Uterus (tissue), 4 donors: ENCODE measurements around the gene SHOC2. TPM values are rescaled to one million over a fixed set of nuclear protein-coding genes. Genes with fewer than 3 reads are reported as not detected.

Experiments used
- DNase-seq, 2 donors: peaks; one replicate each; pipeline ENCODE4 v3.0.0-alpha.2; 2019 to 2020
- H3K27ac ChIP-seq, 2 donors: fragments of 200-600 bp; sonication (generic); 1 replicate in 1 of 2; 2 replicates in 1 of 2; pipeline ENCODE4 v1.5.1; 2016 to 2018
- H3K27me3 ChIP-seq, 2 donors: fragments of 200-600 bp; sonication (generic); one replicate each; pipeline ENCODE4 v1.5.1; 2018 to 2019; ENCODE audit warnings: control low read depth in 1 of 2
- H3K36me3 ChIP-seq, 2 donors: fragments of 200-600 bp; sonication (generic); one replicate each; pipeline ENCODE4 v1.5.1; 2019; ENCODE audit warnings: control low read depth in 1 of 2
- H3K4me1 ChIP-seq, 2 donors: fragments of 200-600 bp; sonication (generic); one replicate each; pipeline ENCODE4 v1.5.1; 2018 to 2019; ENCODE audit warnings: control low read depth in 1 of 2
- H3K4me3 ChIP-seq, 2 donors: fragments of 200-600 bp; sonication (generic); 1 replicate in 1 of 2; 2 replicates in 1 of 2; pipeline ENCODE4 v1.5.1; 2018 to 2019; ENCODE audit warnings: mild to moderate bottlenecking in 1 of 2
- H3K9me3 ChIP-seq, 2 donors: fragments of 200-600 bp; sonication (generic); one replicate each; pipeline ENCODE4 v1.5.1; 2019; ENCODE audit warnings: control low read depth in 1 of 2
- CTCF ChIP-seq, 4 experiments: fragments of 200-600 bp in 2 of 4; fragments of 450-650 bp in 2 of 4; sonication (generic) in 2 of 4; IDR thresholded peaks; one replicate each; pipeline ENCODE4 v1.5.1; 2016 to 2019; ENCODE audit warnings: antibody characterized with exemption in 4 of 4, mild to moderate bottlenecking in 2 of 4, moderate library complexity in 1 of 4
- POLR2A ChIP-seq, 2 donors: fragments of 450-650 bp; IDR thresholded peaks; one replicate each; pipeline ENCODE4 v1.6.1; 2016; ENCODE audit warnings: antibody characterized with exemption in 2 of 2, mild to moderate bottlenecking in 1 of 2, moderate library complexity in 1 of 2
- intact Hi-C: fragments of 100-400 bp; cut with DNase I; formaldehyde crosslinking; loops from one replicate; pipeline ENCODE4 v1.15.1; 2023; ENCODE audit warnings: low total_unique reads
- total RNA-seq, 4 donors: library from RNA; depleted of rRNA in 3 of 4; stranded (reverse); fragments of >200 nt in 3 of 4; gene quantifications; one replicate each; pipeline versions ENCODE4 v1.1.0 to v1.2.4, GENCODE V29; 2014 to 2023
- donor health status: DM: yes; HTN: yes; CAD: no.

SHOC2 gene
- total RNA-seq, 4 donors from 2014 or later, result 21.3 to 114 (median 92.5) TPM

GRCh38 chr10:110962443-110962842 is 43.0 kb downstream of the SHOC2 start:
- no peaks in the 10 kb centered on the region for H3K4me1 ChIP-seq

GRCh38 chr10:110963162-110963561 is 43.8 kb downstream of the SHOC2 start:
- Histone ChIP-seq H3K27me3 (no peaks in the 10 kb centered on the region), H3K4me3 (no peak overlapping the region), H3K36me3 (no peaks in the 10 kb centered on the region), H3K9me3 (no peaks in the 10 kb centered on the region), H3K27ac (no peak overlapping the region), H3K4me1 (no peaks in the 10 kb centered on the region)
- intact Hi-C loops, result no loop called here
- TF ChIP-seq POLR2A (IDR thresholded peaks at IDR 0.05), result no peak
- no peak for TF ChIP-seq CTCF (IDR thresholded peaks at IDR 0.05)
- DNase-seq, result no peak

More at GRCh38 chr10:110962443-110962842, 43.0 kb downstream of the SHOC2 start:
- Histone ChIP-seq H3K27me3 (no peaks in the 10 kb centered on the region), H3K36me3 (no peaks in the 10 kb centered on the region), H3K4me3 (no peak overlapping the region), H3K27ac (no peak overlapping the region), H3K9me3 (no peaks in the 10 kb centered on the region)
- intact Hi-C loops, result no loop called here
- no peak for TF ChIP-seq POLR2A (IDR thresholded peaks at IDR 0.05)
- no peak for TF ChIP-seq CTCF (IDR thresholded peaks at IDR 0.05)
- DNase-seq, result no peak

GRCh38 chr10:110964681-110965080 is 45.3 kb downstream of the SHOC2 start:
- intact Hi-C loops, result no loop called here
- no peak for DNase-seq
- H3K36me3 ChIP-seq, result no peaks in the 10 kb centered on the region
- H3K4me1 ChIP-seq, result no peaks in the 10 kb centered on the region
- TF ChIP-seq CTCF (IDR thresholded peaks at IDR 0.05) (no peak), POLR2A (IDR thresholded peaks at IDR 0.05) (no peak)
- H3K27ac ChIP-seq, result no peak overlapping the region
- no peaks in the 10 kb centered on the region for H3K9me3 ChIP-seq
- H3K4me3 ChIP-seq, result no peak overlapping the region
- H3K27me3 ChIP-seq, result no peaks in the 10 kb centered on the region

GRCh38 chr10:110965216-110965615 is 45.8 kb downstream of the SHOC2 start:
- intact Hi-C loops, result no loop called here
- H3K4me1 ChIP-seq, result no peaks in the 10 kb centered on the region
- H3K36me3 ChIP-seq, result no peaks in the 10 kb centered on the region
- H3K9me3 ChIP-seq, result no peaks in the 10 kb centered on the region
- no peak overlapping the region for H3K4me3 ChIP-seq
- TF ChIP-seq POLR2A (IDR thresholded peaks at IDR 0.05), result no peak
- no peak for TF ChIP-seq CTCF (IDR thresholded peaks at IDR 0.05)
- DNase-seq, result no peak
- no peaks in the 10 kb centered on the region for H3K27me3 ChIP-seq
- no peak overlapping the region for H3K27ac ChIP-seq

GRCh38 chr10:110966146-110966545 is 46.7 kb downstream of the SHOC2 start:
- Histone ChIP-seq H3K4me1 (no peaks in the 10 kb centered on the region), H3K9me3 (no peaks in the 10 kb centered on the region), H3K36me3 (no peaks in the 10 kb centered on the region), H3K27ac (no peak overlapping the region), H3K27me3 (no peaks in the 10 kb centered on the region), H3K4me3 (no peak overlapping the region)
- TF ChIP-seq CTCF (IDR thresholded peaks at IDR 0.05), result no peak
- TF ChIP-seq POLR2A (IDR thresholded peaks at IDR 0.05), result no peak
- intact Hi-C loops, result no loop called here
- DNase-seq, result no peak
